ENCODE results near the gene SAMD14. TPM values are rescaled to one million over a fixed set of nuclear protein-coding genes. Genes with fewer than 3 reads are reported as not detected.

Gene SAMD14
- total and polyA plus RNA-seq, 2 experiments from 2014 or later = 0.70 to 4.7 TPM

DNA sequence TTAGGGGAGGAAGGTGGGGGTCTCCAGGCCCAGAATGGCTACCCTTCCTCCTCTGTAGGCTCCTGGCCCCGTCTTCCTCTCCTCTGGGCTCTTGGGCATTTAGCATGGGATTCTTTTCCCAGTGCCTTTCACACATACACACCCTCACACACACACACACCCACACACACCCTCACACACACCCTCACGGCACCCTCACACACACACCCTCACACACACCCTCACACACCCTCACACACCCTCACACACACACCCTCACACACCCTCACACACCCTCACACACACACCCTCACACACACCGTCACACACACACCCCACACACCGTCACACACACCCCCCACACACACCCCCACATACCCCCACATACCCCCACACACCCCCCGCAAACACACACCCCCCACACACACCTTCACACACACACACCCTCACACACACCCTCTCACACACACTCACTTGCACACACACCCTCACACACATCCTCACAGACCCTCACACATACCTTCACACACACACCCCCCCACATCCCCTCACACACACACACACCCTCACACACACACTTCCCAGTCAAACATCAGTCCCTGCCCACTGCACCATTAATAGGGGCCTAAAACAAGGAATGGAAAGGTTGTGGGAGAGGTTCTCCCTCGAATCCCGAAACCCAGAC lies 36.7 kb upstream of the SAMD14 start:
- H3K27ac ChIP-seq (ENCODE audit: low read depth) = no peak overlapping the region
- Mint-ChIP-seq H3K27ac (no peak overlapping the region), H3K4me1 (peaks cover 23% of the 10 kb centered on the region), H3K36me3 (ENCODE audit: low read depth) (no peaks in the 10 kb centered on the region), H3K9me3 (no peaks in the 10 kb centered on the region; the same call in 2 of the 3 replicates), H3K4me3 (no peak overlapping the region), H3K27me3 (ENCODE audit: insufficient read depth, low read depth, poor library complexity) (peaks cover 16% of the 10 kb centered on the region)
- H3K79me2 ChIP-seq (replicated peaks; ENCODE audit: insufficient read depth) = no peaks in the 10 kb centered on the region
- H3K9me2 ChIP-seq (ENCODE audit: insufficient read depth) = no peaks in the 10 kb centered on the region
- ATAC-seq (no peak), DNase-seq (ENCODE audit: low spot score) (no peak)
- peaks cover 7% of the 10 kb centered on the region; the same call in 1 of the 2 replicates for H3K27me3 ChIP-seq (ENCODE audit: insufficient read depth)
- H3K4me3 ChIP-seq = no peak overlapping the region
- no peaks in the 10 kb centered on the region for H4K20me1 ChIP-seq (replicated peaks; ENCODE audit: insufficient read depth)
- peaks cover 8% of the 10 kb centered on the region for H3K4me1 ChIP-seq (ENCODE audit: insufficient read depth)
- no peaks in the 10 kb centered on the region; the same call in 1 of the 2 replicates for H3F3A ChIP-seq (replicated peaks; ENCODE audit: low read depth)
- TF ChIP-seq EZH2phosphoT487 (IDR thresholded peaks at IDR 0.05; ENCODE audit: unreplicated experiment) (no peak), NANOG (IDR thresholded peaks at IDR 0.05; ENCODE audit: borderline replicate concordance) (no peak), ZNF114 (CRISPR knock-in tag; IDR thresholded peaks at IDR 0.05) (no peak), CREB1 (CRISPR knock-in tag; IDR thresholded peaks at IDR 0.05; ENCODE audit: low read depth) (no peak), POLR2AphosphoS5 (IDR thresholded peaks at IDR 0.05; ENCODE audit: low read depth) (no peak), JUNB (IDR thresholded peaks at IDR 0.05; ENCODE audit: unreplicated experiment) (no peak), STAT1 (IDR thresholded peaks at IDR 0.05; ENCODE audit: unreplicated experiment) (no peak), EZH2 (IDR thresholded peaks at IDR 0.05; ENCODE audit: low read depth, unreplicated experiment) (no peak), ZNF331 (CRISPR knock-in tag; IDR thresholded peaks at IDR 0.05; ENCODE audit: low read depth) (no peak)
- TF ChIP-seq, protein P1, sequence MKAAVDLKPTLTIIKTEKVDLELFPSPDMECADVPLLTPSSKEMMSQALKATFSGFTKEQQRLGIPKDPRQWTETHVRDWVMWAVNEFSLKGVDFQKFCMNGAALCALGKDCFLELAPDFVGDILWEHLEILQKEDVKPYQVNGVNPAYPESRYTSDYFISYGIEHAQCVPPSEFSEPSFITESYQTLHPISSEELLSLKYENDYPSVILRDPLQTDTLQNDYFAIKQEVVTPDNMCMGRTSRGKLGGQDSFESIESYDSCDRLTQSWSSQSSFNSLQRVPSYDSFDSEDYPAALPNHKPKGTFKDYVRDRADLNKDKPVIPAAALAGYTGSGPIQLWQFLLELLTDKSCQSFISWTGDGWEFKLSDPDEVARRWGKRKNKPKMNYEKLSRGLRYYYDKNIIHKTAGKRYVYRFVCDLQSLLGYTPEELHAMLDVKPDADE (IDR thresholded peaks at IDR 0.05) = no peak
- TF ChIP-seq, protein P2, sequence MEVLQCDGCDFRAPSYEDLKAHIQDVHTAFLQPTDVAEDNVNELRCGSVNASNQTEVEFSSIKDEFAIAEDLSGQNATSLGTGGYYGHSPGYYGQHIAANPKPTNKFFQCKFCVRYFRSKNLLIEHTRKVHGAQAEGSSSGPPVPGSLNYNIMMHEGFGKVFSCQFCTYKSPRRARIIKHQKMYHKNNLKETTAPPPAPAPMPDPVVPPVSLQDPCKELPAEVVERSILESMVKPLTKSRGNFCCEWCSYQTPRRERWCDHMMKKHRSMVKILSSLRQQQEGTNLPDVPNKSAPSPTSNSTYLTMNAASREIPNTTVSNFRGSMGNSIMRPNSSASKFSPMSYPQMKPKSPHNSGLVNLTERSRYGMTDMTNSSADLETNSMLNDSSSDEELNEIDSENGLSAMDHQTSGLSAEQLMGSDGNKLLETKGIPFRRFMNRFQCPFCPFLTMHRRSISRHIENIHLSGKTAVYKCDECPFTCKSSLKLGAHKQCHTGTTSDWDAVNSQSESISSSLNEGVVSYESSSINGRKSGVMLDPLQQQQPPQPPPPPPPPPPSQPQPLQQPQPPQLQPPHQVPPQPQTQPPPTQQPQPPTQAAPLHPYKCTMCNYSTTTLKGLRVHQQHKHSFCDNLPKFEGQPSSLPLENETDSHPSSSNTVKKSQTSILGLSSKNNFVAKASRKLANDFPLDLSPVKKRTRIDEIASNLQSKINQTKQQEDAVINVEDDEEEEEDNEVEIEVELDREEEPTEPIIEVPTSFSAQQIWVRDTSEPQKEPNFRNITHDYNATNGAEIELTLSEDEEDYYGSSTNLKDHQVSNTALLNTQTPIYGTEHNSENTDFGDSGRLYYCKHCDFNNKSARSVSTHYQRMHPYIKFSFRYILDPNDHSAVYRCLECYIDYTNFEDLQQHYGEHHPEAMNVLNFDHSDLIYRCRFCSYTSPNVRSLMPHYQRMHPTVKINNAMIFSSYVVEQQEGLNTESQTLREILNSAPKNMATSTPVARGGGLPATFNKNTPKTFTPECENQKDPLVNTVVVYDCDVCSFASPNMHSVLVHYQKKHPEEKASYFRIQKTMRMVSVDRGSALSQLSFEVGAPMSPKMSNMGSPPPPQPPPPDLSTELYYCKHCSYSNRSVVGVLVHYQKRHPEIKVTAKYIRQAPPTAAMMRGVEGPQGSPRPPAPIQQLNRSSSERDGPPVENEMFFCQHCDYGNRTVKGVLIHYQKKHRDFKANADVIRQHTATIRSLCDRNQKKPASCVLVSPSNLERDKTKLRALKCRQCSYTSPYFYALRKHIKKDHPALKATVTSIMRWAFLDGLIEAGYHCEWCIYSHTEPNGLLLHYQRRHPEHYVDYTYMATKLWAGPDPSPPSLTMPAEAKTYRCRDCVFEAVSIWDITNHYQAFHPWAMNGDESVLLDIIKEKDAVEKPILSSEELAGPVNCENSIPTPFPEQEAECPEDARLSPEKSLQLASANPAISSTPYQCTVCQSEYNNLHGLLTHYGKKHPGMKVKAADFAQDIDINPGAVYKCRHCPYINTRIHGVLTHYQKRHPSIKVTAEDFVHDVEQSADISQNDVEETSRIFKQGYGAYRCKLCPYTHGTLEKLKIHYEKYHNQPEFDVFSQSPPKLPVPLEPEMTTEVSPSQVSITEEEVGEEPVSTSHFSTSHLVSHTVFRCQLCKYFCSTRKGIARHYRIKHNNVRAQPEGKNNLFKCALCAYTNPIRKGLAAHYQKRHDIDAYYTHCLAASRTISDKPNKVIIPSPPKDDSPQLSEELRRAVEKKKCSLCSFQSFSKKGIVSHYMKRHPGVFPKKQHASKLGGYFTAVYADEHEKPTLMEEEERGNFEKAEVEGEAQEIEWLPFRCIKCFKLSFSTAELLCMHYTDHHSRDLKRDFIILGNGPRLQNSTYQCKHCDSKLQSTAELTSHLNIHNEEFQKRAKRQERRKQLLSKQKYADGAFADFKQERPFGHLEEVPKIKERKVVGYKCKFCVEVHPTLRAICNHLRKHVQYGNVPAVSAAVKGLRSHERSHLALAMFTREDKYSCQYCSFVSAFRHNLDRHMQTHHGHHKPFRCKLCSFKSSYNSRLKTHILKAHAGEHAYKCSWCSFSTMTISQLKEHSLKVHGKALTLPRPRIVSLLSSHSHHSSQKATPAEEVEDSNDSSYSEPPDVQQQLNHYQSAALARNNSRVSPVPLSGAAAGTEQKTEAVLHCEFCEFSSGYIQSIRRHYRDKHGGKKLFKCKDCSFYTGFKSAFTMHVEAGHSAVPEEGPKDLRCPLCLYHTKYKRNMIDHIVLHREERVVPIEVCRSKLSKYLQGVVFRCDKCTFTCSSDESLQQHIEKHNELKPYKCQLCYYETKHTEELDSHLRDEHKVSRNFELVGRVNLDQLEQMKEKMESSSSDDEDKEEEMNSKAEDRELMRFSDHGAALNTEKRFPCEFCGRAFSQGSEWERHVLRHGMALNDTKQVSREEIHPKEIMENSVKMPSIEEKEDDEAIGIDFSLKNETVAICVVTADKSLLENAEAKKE (CRISPR knock-in tag; IDR thresholded peaks at IDR 0.05) = no peak
- TF ChIP-seq, protein P3, sequence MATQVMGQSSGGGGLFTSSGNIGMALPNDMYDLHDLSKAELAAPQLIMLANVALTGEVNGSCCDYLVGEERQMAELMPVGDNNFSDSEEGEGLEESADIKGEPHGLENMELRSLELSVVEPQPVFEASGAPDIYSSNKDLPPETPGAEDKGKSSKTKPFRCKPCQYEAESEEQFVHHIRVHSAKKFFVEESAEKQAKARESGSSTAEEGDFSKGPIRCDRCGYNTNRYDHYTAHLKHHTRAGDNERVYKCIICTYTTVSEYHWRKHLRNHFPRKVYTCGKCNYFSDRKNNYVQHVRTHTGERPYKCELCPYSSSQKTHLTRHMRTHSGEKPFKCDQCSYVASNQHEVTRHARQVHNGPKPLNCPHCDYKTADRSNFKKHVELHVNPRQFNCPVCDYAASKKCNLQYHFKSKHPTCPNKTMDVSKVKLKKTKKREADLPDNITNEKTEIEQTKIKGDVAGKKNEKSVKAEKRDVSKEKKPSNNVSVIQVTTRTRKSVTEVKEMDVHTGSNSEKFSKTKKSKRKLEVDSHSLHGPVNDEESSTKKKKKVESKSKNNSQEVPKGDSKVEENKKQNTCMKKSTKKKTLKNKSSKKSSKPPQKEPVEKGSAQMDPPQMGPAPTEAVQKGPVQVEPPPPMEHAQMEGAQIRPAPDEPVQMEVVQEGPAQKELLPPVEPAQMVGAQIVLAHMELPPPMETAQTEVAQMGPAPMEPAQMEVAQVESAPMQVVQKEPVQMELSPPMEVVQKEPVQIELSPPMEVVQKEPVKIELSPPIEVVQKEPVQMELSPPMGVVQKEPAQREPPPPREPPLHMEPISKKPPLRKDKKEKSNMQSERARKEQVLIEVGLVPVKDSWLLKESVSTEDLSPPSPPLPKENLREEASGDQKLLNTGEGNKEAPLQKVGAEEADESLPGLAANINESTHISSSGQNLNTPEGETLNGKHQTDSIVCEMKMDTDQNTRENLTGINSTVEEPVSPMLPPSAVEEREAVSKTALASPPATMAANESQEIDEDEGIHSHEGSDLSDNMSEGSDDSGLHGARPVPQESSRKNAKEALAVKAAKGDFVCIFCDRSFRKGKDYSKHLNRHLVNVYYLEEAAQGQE (IDR thresholded peaks at IDR 0.05; ENCODE audit: unreplicated experiment) = no peak
- TF ChIP-seq, protein P4, sequence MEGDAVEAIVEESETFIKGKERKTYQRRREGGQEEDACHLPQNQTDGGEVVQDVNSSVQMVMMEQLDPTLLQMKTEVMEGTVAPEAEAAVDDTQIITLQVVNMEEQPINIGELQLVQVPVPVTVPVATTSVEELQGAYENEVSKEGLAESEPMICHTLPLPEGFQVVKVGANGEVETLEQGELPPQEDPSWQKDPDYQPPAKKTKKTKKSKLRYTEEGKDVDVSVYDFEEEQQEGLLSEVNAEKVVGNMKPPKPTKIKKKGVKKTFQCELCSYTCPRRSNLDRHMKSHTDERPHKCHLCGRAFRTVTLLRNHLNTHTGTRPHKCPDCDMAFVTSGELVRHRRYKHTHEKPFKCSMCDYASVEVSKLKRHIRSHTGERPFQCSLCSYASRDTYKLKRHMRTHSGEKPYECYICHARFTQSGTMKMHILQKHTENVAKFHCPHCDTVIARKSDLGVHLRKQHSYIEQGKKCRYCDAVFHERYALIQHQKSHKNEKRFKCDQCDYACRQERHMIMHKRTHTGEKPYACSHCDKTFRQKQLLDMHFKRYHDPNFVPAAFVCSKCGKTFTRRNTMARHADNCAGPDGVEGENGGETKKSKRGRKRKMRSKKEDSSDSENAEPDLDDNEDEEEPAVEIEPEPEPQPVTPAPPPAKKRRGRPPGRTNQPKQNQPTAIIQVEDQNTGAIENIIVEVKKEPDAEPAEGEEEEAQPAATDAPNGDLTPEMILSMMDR (conservative IDR thresholded peaks at IDR 0.05; ENCODE audit: low read depth in 2 of 2) = no peak
- no peak overlapping the region for H3K4me2 ChIP-seq
- no peak overlapping the region for H2AFZ ChIP-seq
- H3K36me3 ChIP-seq (ENCODE audit: insufficient read depth) = no peaks in the 10 kb centered on the region

Measured in GM23338 (cell line).